Erythroblast (primary cell): ENCODE results near the gene CHAMP1.

Experiments used
- GATA1 ChIP-seq: IDR thresholded peaks from 2 replicates; pipeline ENCODE4 v1.6.1; 2011; ENCODE audit warnings: low read depth, mild to moderate bottlenecking, control low read depth, low read length, moderate library complexity
- POLR2A ChIP-seq: IDR thresholded peaks from 2 replicates; pipeline ENCODE4 v1.6.1; 2011; ENCODE audit warnings: mild to moderate bottlenecking, low read length

GRCh38 chr13:114286808-114287207 lies 27.5 kb upstream of the CHAMP1 start:
- no peak for TF ChIP-seq POLR2A
- no peak for TF ChIP-seq GATA1
